Activated CD8-positive, alpha-beta memory T cell treated with anti-CD3 and anti-CD28 coated beads, Interleukin-2, amount 50 U/mL, for 1 hour (primary cell): ENCODE results near the gene ABTB2.

ENCODE experiments used
- DNase-seq: peaks from one replicate; pipeline ENCODE4 v3.0.0-alpha.2; 2020; ENCODE audit errors: extremely low read depth

ABTB2 gene

DNA sequence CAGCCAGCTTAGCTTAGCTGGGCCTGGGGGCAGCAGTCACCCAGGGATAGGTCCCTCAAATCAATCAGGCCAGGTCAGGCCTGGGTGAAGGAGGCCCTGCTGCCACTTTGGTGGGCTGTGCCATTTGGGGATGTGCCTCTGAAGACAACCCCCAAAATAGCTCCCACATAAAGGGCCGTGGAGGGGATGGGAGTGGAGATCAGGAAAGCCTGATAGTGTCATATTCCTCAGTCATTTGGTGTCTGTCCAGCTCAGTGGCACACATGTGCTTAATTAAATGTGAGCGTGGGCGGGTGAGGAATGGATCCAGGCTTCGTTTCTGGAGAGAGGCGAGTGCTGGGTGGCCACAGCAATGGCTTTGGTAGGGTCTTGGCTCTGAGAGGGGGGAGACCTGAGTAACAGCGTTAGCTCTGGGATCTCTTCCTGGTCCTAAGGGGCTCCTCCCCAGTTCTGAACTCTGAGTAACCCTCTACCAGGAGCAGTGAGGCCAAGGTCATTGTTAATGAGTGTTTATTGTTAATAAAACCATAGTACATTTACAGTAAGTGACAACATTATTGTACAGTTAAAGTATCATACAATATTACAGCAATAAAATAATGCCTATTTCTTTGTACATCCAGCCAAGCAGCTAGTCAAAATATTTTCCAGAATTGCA is 207.2 kb downstream of the ABTB2 start:
- DNase-seq, result no peak

DNA sequence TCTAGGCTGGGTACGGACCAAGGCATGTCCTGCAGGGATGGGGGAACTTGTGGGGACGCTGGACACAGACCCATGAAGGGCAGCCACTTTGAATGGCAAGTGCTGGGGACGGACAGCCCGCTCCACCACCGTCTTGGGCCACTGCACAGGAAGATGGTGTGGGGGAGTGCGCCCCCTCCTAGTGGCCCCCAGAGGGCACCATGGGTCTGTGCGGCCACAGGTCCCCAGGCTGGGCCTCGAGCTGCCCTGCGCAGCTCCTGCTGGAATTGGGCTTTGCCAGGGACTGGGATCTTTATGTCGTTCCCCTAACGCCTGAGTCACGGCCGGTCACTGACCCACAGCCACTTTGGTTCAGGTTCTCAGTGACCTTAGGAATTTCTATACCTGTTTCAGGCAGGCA is 208.0 kb downstream of the ABTB2 start:
- DNase-seq, result no peak

DNA sequence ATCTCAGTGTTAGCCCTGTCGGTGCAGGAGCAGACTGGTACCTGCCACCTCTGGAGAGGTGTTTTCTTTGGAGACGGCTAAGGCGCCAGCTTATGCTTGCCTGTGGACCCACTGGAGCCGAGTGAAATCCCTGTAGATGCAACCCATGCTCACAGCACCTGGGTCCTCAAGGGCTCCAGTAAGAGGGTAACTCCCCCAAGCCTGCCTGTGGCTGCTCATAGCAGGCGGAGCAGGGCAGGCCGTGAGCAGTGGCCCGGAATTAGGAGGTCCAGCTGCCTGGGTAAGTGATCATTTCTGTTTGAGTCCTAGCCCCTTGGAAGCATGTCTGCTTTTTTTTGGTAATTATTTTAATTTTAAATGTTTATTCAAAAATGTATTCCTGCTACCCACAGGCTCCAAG is 208.5 kb downstream of the ABTB2 start:
- DNase-seq, result no peak

DNA sequence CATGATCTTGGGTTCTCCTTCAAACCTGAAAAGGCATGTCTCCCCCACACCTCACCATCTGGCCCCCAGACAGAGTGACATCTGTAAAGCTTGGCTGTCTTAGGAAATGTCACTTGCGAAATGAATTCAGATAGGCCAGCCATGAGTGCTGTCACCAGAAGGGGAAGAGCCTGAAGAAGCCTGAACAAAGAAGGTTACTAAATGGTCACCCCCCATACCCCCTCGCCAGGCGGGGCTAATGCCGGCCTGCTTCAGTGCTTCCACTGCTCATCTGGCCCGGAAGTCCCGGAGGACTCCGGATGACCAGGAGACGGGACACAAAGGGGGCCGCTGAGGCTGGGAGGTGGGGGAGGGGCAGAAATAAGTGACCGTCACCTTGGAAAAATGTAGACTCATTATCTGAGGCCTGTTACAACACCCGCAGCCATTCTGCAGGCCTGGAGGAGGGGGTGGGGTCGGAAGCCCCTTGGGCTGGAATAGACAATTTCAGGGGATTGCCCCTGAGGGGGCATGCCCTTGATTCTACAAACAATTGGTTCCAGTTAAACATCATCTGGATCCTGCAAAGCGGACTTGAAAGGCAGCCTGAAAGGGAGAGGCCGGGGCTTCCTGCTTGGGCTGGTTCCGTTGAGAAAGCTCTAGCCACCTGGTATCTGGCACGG is 209.2 kb downstream of the ABTB2 start:
- no peak for DNase-seq

DNA sequence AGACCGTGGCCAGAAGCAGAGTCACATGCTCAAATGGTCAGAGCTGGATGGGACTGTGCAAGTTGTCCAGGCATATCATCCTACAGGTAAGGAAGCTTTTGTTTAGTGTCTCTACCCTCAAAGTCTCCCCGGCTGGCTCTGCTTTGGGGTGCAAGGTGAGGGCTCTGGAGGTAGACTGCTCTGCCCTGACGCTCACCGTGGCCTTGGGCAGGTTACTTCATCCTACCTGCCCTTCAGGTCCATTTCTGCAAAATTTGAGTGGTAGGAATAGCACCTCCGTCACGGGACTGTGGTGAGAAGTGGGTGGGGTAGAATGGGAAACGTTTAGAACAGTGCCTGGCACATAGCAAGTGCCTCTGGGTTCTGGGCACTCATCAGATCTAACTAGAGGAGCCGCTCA is 210.2 kb downstream of the ABTB2 start:
- DNase-seq, result no peak

DNA sequence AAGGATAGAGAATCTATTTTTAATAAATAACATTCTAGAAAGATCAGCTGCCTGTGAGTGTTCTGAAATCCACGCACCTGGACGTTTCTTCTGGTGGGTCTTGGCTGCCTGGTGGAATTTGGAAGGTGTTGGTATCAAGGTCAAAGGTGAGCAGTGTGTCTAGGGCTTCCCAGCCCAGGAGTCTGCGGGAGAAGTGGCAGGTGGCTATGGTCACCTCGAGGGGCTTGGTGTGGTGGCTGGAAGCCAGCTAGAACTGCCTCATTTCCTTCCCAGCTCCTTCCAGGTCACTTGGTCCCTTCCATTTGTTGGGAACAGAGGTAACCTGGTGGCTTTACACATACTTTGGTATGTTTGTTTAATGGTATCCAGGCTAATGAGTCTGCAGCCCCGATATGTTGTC is 210.9 kb downstream of the ABTB2 start:
- no peak for DNase-seq

DNA sequence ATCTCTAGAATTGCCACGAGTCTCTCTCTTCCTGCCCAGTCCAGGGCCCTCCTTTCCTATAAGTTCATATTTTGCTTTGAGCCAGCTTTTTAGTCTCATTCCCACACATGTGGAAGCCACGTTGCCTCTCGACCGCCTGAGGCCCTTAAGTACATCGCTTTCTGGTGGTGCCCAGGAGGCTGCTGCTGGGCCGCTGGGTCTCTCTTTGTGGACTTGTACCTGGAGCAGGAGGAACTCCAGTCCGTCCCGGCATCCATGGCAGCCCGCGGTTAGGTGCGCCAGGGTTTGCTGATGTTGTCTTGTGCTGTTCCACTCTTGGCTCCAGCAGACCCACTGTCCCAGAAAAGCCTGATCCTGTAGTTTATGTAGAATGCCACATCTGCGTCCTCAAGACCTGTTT is 211.4 kb downstream of the ABTB2 start:
- DNase-seq, result no peak

DNA sequence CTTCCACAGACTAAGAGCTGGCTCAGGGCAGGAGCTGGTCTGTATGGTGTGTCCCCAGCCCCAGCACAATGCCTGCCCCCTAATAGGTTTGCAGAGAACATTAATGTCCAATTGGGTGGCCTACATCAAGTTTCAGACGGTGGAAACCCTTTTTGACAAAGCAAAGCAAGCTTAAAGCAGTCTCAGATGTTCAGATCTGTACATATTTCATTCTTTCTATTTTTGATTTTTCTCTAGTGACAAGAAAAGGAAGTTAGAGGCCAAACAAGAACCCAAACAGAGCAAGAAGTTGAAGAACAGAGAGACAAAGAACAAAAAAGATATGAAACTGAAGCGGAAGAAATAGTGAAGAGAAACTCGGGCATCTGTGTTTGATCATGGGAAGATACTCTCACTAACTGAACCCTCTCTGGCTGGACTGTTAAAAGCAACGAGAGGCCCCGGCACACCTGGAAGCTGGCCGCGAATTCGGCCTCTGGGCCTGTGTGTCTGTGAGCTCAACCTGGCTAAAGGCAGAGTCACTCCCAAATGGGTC is 211.9 kb downstream of the ABTB2 start:
- DNase-seq, result no peak

DNA sequence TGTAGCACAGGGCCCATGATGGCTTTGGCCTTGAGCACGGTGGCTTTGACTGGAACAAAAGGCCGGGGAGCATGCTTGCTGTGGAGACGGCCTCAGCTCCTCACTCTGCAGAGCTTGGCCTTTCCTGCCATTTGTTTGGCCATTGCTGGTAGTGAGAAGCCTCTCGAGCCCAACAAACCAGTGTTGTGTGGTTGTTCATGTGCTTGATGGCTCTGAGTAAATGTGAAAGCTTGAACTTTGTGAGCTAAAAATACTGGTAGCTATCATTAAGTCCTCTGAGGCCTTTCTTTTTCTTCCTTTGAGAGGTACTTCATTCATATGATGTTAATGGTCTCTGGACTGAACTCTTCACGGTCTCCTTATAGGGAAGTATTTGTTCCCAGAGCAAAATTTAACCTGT is 212.7 kb downstream of the ABTB2 start:
- no peak for DNase-seq

DNA sequence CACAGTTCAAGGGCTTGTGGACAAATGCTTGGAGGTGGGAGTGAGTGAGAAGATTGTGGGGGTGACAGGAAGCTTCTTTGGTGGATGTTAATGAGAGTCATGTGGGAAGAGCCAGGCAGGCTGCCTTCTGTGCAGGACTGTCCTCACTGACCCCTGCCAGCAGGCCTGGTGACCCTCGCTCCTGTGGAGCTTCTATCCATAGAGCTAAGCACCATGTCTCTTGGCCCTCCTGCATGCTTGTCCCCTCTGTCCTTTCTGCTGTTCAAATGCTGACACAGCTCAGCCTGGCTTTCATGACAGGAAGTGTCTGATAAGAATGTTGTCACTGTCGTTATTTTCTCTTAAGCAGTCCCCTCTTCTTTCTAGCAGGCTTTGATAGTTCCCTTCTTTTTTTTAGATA is 214.8 kb downstream of the ABTB2 start:
- no peak for DNase-seq

DNA sequence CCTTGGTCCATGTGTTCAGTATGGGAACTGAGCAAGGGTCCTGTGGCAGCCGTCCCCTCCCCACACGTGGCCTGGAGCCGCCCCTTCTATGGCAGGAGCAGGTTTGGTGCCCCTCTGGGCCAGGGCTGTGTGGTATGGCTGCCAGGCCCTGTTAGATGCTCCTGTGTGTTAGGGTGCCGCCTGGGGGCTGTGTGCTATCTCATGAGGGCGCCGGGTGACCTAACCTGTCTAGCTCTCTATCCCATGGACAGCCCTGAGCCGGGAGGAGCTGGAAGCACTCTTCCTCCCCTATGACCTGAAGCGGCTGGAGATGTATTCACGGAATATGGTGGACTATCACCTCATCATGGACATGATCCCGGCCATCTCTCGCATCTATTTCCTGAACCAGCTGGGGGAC is 217.7 kb downstream of the ABTB2 start:
- DNase-seq, result no peak

DNA sequence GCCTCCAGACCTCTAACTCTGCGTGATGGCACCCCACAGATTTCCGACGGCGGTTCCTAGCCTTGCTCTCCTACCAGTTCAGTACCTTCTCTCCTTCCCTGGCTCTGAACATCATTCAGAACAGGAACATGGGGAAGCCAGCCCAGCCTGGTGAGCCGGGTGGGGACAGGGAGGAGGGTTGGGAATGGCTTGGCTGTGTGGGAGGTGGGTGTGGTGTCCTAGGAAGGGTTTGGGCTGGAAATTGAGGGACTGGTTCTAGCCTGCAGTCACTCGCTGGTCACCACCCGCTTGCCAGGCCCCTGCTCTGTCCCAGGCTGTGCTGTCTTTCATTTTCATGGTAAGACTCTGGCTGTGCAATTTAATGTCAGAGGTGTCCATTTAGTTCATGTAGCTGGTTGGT is 218.5 kb downstream of the ABTB2 start:
- DNase-seq, result no peak

DNA sequence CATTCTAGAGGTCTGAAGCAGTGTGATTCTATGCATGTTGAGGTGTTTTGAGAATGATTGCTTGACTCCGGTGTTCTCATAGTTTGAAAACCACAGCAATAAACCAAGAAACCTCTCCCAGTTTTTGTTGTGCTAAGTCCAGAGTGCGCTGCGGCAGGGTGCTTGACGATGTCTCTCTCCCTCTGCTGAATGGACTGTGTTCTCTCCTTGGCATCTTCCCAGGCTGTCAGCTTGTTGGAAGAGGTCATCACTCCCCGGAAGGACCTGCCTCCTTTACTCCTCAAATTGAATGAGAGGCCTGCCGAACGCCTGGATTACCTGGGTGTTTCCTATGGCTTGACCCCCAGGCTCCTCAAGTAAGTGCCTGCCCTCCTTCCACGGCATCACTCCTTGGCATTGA is 221.4 kb downstream of the ABTB2 start:
- no peak for DNase-seq

DNA sequence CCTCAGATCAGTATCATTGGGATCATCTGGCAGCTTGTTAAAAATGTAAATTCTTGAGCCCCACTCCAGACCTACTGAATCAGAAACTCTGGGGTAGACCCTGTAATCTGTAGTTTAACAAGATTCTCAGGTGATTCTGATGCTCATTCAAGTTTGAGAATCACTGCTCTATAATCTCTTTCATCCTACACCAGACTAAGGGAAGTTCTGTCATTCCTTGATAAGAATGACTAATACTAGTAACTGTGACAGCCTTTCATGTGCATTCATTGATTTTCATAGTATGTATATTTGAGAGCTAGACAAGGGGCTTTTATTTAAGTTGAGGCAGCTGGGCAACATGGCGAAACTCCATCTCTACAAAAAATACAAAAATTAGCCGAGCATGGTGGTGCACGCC is 222.4 kb downstream of the ABTB2 start:
- no peak for DNase-seq

DNA sequence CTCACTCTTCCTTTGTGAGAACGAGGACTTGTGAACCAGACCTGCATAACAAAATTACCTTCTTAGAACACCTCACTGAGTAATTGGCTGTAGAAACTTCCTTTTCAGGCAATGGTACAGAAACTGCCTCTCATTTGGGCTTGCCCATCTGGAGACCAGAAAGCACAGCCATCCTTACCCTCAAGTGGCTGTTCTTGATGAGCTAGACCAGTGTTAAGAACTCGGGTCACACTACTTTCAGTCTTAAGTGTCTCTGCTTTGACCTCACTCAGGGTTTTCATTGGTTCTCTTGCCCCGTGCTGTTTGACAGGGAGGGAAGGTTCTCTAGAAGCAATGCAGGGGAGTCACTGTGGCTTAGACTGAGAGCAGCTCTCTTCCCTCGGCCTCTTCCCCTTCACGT is 223.0 kb downstream of the ABTB2 start:
- no peak for DNase-seq

DNA sequence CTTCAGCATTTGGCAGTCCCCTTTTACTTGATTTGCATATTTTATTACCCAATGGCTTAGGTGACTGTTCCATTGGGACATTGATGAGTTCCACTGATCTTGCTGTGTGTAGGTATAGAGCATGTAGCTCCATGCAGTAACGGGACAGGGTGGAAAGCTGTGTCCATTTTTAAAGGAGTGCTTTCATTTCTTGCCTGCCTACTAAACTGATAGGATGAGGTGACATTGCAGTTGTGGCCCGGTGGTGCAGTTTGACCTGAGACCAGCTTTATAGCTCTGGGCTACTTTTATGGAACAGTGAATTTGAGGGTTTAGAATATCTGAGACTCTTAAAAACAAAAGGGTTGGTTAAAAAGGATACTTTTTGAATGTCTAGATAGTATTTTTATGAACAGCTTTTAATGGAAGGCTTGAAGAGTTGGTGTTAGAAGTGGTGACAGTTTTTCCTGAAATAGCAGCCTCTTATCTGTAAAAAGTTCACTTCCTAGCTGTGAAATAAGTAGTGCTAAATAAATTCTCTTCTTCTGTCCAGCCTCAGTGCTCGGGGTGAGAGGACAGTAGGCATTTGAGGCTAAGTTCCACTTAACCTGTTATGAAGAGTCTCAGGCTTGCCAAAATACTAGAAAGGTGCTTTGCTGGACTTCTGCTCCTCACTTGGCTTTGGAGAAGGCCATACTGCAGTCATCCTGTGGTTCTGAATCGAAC is 225.4 kb downstream of the ABTB2 start:
- no peak for DNase-seq

DNA sequence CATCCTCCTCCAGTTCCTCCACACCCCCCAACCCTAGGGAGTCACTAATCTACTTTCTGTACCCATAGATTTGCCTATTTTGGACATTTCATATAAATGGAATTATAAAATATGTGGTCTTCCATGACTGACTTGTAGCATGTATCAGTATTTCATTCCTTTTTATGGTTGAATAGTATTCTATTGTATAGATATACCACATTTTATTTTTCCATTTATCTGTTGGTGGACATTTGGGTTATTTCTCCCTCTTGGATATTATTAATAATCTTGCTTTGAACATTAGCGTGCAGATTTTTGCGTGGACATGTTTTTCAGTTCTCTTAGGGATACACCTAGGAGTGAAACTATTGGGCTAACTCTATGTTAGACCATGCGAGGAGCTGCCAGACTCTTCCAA is 229.0 kb downstream of the ABTB2 start:
- DNase-seq, result no peak

DNA sequence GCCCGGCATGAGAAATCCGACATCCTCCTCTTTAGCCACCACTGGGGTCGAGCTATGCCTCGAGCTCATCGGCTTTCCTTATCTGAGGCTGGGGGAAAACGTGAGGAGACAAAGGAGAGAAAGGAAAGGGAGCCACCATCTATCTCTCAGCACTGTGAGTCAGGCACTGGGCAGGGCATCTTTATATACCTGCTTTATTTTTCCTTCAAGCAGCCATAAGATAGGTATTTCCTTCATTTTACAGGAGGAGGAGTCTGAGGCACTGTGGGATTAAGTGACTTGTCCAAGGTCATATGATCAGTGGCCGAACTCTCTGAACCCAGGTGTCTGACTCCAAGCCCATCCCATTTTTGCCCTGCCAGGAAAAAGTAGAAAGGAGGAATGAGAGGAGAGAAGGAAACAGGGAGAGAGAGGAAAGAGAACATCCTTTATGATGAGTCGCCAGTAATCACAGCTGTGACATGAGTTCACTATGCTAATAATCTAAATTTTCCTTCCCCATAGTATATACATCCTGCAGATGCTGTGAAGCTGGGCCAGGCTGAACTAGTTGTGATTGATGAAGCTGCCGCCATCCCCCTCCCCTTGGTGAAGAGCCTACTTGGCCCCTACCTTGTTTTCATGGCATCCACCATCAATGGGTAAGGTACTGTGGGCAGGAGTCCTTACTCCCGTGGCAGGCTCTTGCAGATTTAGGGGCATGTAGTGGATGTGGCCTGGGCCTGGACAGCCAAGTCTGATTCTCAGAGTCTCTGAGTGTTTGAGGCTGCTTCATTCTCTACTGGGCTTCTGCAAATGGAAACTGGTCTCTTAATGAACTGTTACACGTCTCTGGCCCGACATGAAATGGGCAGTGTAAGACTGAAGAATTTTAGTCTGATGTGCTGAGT is 230.6 kb downstream of the ABTB2 start:
- no peak for DNase-seq

DNA sequence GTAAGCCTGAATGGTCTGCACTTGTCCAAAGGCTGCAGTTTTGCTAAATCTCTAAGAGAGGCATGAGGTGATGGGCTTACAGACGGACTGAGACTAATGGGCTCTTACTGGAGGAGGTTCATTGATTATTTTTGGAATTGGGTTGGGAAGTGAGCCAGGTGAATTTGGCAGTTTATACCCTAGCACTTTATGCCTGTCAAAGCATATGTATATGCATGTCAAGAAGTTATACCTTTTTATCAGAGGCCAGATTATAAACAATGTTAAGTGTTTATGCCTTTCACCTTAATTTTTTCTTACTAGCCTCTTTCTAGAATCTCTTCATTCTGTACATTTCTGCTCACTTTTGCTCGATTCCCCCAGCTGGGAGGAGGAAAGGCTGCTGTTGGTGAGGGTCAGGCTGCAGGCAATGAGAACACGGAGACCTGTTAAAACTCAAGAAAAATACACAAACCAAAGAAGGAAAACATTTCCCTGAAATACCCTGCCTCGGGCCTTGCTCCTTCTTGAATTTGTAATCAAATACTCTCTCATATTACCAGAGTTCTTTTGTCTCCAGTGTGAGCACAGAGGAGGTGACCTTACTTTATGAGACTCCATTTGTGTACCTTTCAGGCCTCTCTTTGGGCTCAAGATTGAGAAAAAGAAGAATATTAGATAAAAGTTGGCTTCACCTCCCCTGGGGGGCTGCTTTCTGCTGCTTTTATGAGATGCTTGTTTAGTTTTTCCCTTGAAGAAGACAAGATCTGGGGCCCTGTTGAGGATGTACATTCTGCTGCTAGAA is 232.7 kb downstream of the ABTB2 start:
- DNase-seq, result no peak

DNA sequence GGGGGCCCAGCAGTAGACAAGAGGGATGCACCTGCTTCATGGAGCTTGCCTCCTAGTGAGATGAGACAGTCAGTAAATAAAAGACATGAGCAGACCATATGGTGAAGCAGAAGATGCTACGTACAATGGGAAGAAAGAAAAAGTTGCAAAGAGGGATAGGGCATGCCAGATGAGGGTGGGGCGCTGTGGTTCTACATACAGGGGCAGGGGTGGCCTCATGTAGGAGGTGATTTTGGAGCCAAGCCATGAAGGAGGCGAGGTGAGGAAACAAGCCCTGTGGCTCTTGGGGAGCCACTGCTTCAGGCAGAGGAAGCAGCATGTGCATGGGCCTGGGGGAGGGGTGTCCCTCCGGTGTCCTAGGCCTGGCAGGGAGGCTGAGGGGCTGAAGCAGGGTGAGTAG is 237.2 kb downstream of the ABTB2 start:
- DNase-seq, result no peak

DNA sequence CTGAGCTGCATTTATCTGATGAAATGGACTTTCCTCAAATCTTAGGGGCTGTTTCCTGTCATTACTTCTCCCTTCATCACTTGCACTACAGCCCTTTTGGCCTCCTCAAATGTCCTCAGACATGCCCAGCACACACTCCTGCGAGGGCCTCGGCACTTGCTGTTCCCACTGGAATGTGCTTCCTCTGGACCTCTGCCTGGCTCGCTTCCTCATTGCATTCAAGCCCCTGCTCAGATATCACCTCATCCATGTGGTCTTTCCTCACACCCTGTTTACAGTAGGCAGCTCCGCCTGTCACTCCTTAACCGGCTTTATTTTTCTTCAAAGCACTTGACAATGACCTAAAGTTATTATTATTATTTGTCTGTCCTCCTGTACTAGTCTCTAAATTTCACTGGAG is 243.3 kb downstream of the ABTB2 start:
- DNase-seq, result no peak
